ENCODE measurements around the gene SEC24D. TPM values are rescaled to one million over a fixed set of nuclear protein-coding genes. Genes with fewer than 3 reads are reported as not detected.

The SEC24D gene
- total and polyA plus RNA-seq, 9 of the 15 experiments (the other 6 are each of a cell fraction or from before 2014, with no cell fraction given), result 7.1 to 22.5 (median 11.3) TPM

GRCh38 chr4:118857760-118858159, 21.8 kb upstream of the SEC24D start:
- Histone ChIP-seq H3K9me1 (ENCODE audit: control insufficient read depth, insufficient read depth, low read length) (no peaks in the 10 kb centered on the region), H3K36me3 (ENCODE audit: control insufficient read depth, insufficient read depth, low read length) (no peaks in the 10 kb centered on the region), H3K27ac (ENCODE audit: extremely low read depth, low read depth, low read length) (no peak overlapping the region), H4K20me1 (replicated peaks; ENCODE audit: control insufficient read depth, insufficient read depth, low read length) (no peaks in the 10 kb centered on the region), H3K9ac (ENCODE audit: insufficient read depth in 1 of 2, low read depth in 2 of 2, low read length in 2 of 2) (no peak overlapping the region), H3K4me2 (ENCODE audit: insufficient read depth, low read length) (no peak overlapping the region), H3K4me1 (replicated peaks in 1 of 2; ENCODE audit: control insufficient read depth in 2 of 2, insufficient read depth in 2 of 2, low read length in 2 of 2) (no peaks in the 10 kb centered on the region; a peak in 1 of 5 replicates), H3K27me3 (ENCODE audit: control insufficient read depth in 2 of 2, insufficient read depth in 2 of 2, low read length in 2 of 2) (peaks cover 0 to 8% of the 10 kb centered on the region in 2 experiments; a peak in 2 of 5 replicates), H2AFZ (ENCODE audit: low read depth, low read length) (no peak overlapping the region), H3K9me3 (replicated peaks; ENCODE audit: control insufficient read depth, insufficient read depth, low read depth, low read length) (no peaks in the 10 kb centered on the region), H3K79me2 (ENCODE audit: control insufficient read depth, insufficient read depth, low read length) (no peaks in the 10 kb centered on the region), H3K4me3 (no peak overlapping the region)
- DNase-seq (ENCODE audit: extremely low read depth in 1 of 4, low spot score in 3 of 4), result no peak
- CTCF ChIA-PET (ENCODE audit: low intra/inter-chr PET ratio), result no interaction called here
- no TSS peak for BruUV-seq (replicated peaks)
- TF ChIP-seq, protein P1, sequence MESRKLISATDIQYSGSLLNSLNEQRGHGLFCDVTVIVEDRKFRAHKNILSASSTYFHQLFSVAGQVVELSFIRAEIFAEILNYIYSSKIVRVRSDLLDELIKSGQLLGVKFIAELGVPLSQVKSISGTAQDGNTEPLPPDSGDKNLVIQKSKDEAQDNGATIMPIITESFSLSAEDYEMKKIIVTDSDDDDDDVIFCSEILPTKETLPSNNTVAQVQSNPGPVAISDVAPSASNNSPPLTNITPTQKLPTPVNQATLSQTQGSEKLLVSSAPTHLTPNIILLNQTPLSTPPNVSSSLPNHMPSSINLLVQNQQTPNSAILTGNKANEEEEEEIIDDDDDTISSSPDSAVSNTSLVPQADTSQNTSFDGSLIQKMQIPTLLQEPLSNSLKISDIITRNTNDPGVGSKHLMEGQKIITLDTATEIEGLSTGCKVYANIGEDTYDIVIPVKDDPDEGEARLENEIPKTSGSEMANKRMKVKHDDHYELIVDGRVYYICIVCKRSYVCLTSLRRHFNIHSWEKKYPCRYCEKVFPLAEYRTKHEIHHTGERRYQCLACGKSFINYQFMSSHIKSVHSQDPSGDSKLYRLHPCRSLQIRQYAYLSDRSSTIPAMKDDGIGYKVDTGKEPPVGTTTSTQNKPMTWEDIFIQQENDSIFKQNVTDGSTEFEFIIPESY (CRISPR knock-in tag; IDR thresholded peaks at IDR 0.05), result no peak
- TF ChIP-seq FOXA3 (CRISPR knock-in tag; conservative IDR thresholded peaks at IDR 0.05 in 1 of 2, IDR thresholded peaks at IDR 0.05 in 1 of 2), result peak in 1 of 2 experiments; percentile 46; a peak in 1 of 4 replicates
- 0% methylated on average over 2 of the region's 2 CpGs for WGBS (ENCODE audit: insufficient coverage, low coverage, missing lambda C conversion rate)
- in situ Hi-C loops (cut with MboI), result no loop called here
- POLR2A ChIA-PET, result interaction anchor here (0.7 kb wide), 1 partner anchor 21 kb away, joined by 3 read pairs; no protein-coding TSS in a partner anchor
- 0 out of 3 replicates have a peak, but pooled peaks have one; percentile 37 for ATAC-seq
- intact Hi-C loops (cut with micrococcal nuclease), result no loop called here
- no peak for FAIRE-seq
